Kasumi-1 (cell line): ENCODE data around the gene PAK5.
A peak's percentile ranks its signal among the peaks of the same experiment; 100 is the strongest.
"Not testable (repeated sequence)": the region's sequence is repeated elsewhere in the genome, so short reads cannot be mapped to it uniquely, and the experiment has no call there.

Experiments used
- DNase-seq, 2 experiments: peaks; one replicate each; lab custom pipeline; 2025; lab: John Stamatoyannopoulos, UW

Gene PAK5

GRCh38 chr20:9685011-9685410 is 153.9 kb downstream of the PAK5 start:
- no peak for DNase-seq

GRCh38 chr20:9677100-9677623 is 161.7 kb downstream of the PAK5 start:
- no peak for DNase-seq

- no peak for DNase-seq
Observed at GRCh38 chr20:9672981-9673380, 165.9 kb downstream of the PAK5 start.

GRCh38 chr20:9672027-9672426 is 166.8 kb downstream of the PAK5 start:
- DNase-seq, result no peak

GRCh38 chr20:9668381-9668780 is 170.5 kb downstream of the PAK5 start:
- no peak for DNase-seq

- DNase-seq, result no peak
Observed at GRCh38 chr20:9663423-9663822, 175.5 kb downstream of the PAK5 start.

GRCh38 chr20:9660236-9660868 is 178.5 kb downstream of the PAK5 start:
- peak in 1 of 2 experiments; percentile 1 for DNase-seq

GRCh38 chr20:9647741-9648140 is 191.1 kb downstream of the PAK5 start:
- no peak for DNase-seq

GRCh38 chr20:9646375-9646774 is 192.5 kb downstream of the PAK5 start:
- no peak for DNase-seq

- no peak for DNase-seq
Observed at GRCh38 chr20:9642882-9643281, 196.0 kb downstream of the PAK5 start.

GRCh38 chr20:9641499-9642000 is 197.3 kb downstream of the PAK5 start:
- not testable (repeated sequence) for DNase-seq

- DNase-seq, result no peak
Observed at GRCh38 chr20:9637889-9638288, 201.0 kb downstream of the PAK5 start.

- DNase-seq, result no peak
Observed at GRCh38 chr20:9635750-9636149, 203.1 kb downstream of the PAK5 start.

- no peak for DNase-seq
Observed at GRCh38 chr20:9634327-9634726, 204.5 kb downstream of the PAK5 start.

- no peak for DNase-seq
Observed at GRCh38 chr20:9632991-9633390, 205.9 kb downstream of the PAK5 start.

GRCh38 chr20:9632265-9632664 is 206.6 kb downstream of the PAK5 start:
- no peak for DNase-seq

GRCh38 chr20:9630554-9630953 is 208.3 kb downstream of the PAK5 start:
- no peak for DNase-seq

- no peak for DNase-seq
Observed at GRCh38 chr20:9629831-9630230, 209.0 kb downstream of the PAK5 start.

GRCh38 chr20:9628589-9628988 is 210.3 kb downstream of the PAK5 start:
- DNase-seq, result no peak

GRCh38 chr20:9628141-9628540 is 210.7 kb downstream of the PAK5 start:
- DNase-seq, result no peak

- no peak for DNase-seq
Observed at GRCh38 chr20:9627219-9627618, 211.7 kb downstream of the PAK5 start.

- no peak for DNase-seq
Observed at GRCh38 chr20:9626357-9626756, 212.5 kb downstream of the PAK5 start.

- peak; percentile 21 to 28 for DNase-seq
Observed at GRCh38 chr20:9617940-9618339, 220.9 kb downstream of the PAK5 start.
